Panc1 (cell line): ENCODE measurements around the gene ACP2.

Experiments used
- CTCF ChIP-seq: fragments of 450-650 bp; IDR thresholded peaks from 2 replicates; pipeline ENCODE4 v1.5.1; 2017; ENCODE audit warnings: mild to moderate bottlenecking
- POLR2AphosphoS5 ChIP-seq: IDR thresholded peaks from 2 replicates; pipeline ENCODE4 v1.6.1; 2012; ENCODE audit warnings: mild to moderate bottlenecking, low read depth, low read length, moderate library complexity
- TF ChIP-seq, protein P1 (sequence below), 2 experiments: IDR thresholded peaks; 2 replicates each; pipeline ENCODE4 v1.6.1; 2011 to 2012; ENCODE audit warnings: low read depth in 2 of 2, control low read depth in 1 of 2, low read length in 1 of 2, mild to moderate bottlenecking in 1 of 2, moderate library complexity in 1 of 2; ENCODE audit not compliant: insufficient read depth in 1 of 2

GRCh38 chr11:47270331-47271271 is 22.0 kb upstream of the ACP2 start:
- no peak for TF ChIP-seq POLR2AphosphoS5
- TF ChIP-seq CTCF, result no peak; the same call in 1 of the 2 replicates
- TF ChIP-seq, protein P1, sequence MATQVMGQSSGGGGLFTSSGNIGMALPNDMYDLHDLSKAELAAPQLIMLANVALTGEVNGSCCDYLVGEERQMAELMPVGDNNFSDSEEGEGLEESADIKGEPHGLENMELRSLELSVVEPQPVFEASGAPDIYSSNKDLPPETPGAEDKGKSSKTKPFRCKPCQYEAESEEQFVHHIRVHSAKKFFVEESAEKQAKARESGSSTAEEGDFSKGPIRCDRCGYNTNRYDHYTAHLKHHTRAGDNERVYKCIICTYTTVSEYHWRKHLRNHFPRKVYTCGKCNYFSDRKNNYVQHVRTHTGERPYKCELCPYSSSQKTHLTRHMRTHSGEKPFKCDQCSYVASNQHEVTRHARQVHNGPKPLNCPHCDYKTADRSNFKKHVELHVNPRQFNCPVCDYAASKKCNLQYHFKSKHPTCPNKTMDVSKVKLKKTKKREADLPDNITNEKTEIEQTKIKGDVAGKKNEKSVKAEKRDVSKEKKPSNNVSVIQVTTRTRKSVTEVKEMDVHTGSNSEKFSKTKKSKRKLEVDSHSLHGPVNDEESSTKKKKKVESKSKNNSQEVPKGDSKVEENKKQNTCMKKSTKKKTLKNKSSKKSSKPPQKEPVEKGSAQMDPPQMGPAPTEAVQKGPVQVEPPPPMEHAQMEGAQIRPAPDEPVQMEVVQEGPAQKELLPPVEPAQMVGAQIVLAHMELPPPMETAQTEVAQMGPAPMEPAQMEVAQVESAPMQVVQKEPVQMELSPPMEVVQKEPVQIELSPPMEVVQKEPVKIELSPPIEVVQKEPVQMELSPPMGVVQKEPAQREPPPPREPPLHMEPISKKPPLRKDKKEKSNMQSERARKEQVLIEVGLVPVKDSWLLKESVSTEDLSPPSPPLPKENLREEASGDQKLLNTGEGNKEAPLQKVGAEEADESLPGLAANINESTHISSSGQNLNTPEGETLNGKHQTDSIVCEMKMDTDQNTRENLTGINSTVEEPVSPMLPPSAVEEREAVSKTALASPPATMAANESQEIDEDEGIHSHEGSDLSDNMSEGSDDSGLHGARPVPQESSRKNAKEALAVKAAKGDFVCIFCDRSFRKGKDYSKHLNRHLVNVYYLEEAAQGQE (IDR thresholded peaks at IDR 0.05; ENCODE audit: insufficient read depth in 1 of 2, low read depth in 2 of 2, low read length in 1 of 2), result peak; percentile 43 to 68; a peak in 2 of 4 replicates
